Measurements from ENCODE around the gene SPNS1.
A peak's percentile ranks its signal among the peaks of the same experiment; 100 is the strongest.
"Not testable (repeated sequence)": the region's sequence is repeated elsewhere in the genome, so short reads cannot be mapped to it uniquely, and the experiment has no call there.

SPNS1 gene

GRCh38 chr16:28991687-28992086, 17.1 kb downstream of the SPNS1 start:
- no peak for DNase-seq

- no peak for DNase-seq
Observed at GRCh38 chr16:28992496-28992895, 17.9 kb downstream of the SPNS1 start.

- no peak for DNase-seq
Observed at GRCh38 chr16:28998837-28999236, 24.3 kb downstream of the SPNS1 start.

GRCh38 chr16:28999577-28999976, 25.0 kb downstream of the SPNS1 start:
- no peak for DNase-seq

- DNase-seq = no peak
Observed at GRCh38 chr16:29000019-29000418, 25.4 kb downstream of the SPNS1 start.

GRCh38 chr16:29004496-29005139, 30.0 kb downstream of the SPNS1 start:
- DNase-seq = not testable (repeated sequence)

- peak; percentile 65 for DNase-seq
Observed at GRCh38 chr16:29007730-29008593, 33.4 kb downstream of the SPNS1 start.

- DNase-seq = no peak
Observed at GRCh38 chr16:29009050-29009837, 34.7 kb downstream of the SPNS1 start.

- no peak for DNase-seq
Observed at GRCh38 chr16:29009838-29010166, 35.2 kb downstream of the SPNS1 start.

- DNase-seq = no peak
Observed at GRCh38 chr16:29011112-29011511, 36.5 kb downstream of the SPNS1 start.

GRCh38 chr16:29011851-29012250, 37.3 kb downstream of the SPNS1 start:
- DNase-seq = no peak

- DNase-seq = no peak
Observed at GRCh38 chr16:29012913-29013553, 38.5 kb downstream of the SPNS1 start.

- no peak for DNase-seq
Observed at GRCh38 chr16:29014561-29015069, 40.0 kb downstream of the SPNS1 start.

GRCh38 chr16:29022196-29022595, 47.6 kb downstream of the SPNS1 start:
- no peak for DNase-seq

GRCh38 chr16:29023279-29024277, 49.0 kb downstream of the SPNS1 start:
- no peak for DNase-seq

GRCh38 chr16:29024278-29024677, 49.7 kb downstream of the SPNS1 start:
- no peak for DNase-seq

GRCh38 chr16:29025218-29025617, 50.6 kb downstream of the SPNS1 start:
- DNase-seq = peak; percentile 26

- peak; percentile 13 for DNase-seq
Observed at GRCh38 chr16:29025735-29026134, 51.2 kb downstream of the SPNS1 start.

- DNase-seq = peak; percentile 32
Observed at GRCh38 chr16:29028457-29029167, 54.0 kb downstream of the SPNS1 start.

- peak; percentile 70 for DNase-seq
Observed at GRCh38 chr16:29029168-29029994, 54.8 kb downstream of the SPNS1 start.

All from activated CD4-positive, CD25-positive, alpha-beta regulatory T cell treated with anti-CD3 and anti-CD28 coated beads, Interleukin-2, amount 50 U/mL, for 72 hours (primary cell).